ENCODE measurements around the gene PIGU.

PIGU gene

DNA sequence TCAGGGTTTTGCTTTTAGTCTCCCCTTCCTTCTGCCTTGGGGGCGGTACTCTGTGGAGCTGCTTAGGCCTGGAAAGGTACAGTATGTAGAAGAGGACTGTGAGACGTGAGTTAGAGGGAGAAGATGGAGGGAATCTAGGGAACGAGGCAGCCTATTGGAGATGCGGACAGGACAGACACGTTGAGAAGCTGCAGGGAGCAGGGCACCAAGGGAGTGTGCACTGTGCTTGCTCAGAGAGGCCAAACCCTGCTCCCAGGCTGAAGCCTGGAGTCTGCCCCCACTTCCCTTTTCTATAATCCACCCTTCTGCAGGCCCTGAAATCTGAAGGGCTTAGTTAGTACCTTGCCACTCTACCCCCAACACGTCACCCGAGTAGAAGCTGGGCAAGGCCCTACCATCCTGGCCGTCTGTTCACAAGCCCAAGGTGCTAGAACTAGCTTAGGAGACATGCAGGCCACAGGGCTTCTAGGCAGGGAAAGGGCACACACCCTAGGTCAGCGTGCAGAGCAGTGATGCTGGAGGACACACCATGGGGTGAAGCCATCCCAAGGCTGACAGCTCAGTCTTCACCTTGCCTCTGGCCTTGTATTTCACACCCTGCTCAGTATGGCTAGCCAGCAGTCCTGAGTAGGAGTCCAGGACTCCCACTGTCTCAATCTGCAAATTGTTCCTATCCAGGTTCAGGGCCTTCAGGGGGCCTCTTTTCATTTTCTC, 34.1 kb upstream of the PIGU start:
- Mint-ChIP-seq H3K36me3 (ENCODE audit: low read depth) (peaks cover 67% of the 10 kb centered on the region), H3K27ac (peak overlapping the region; percentile 84), H3K9me3 (no peaks in the 10 kb centered on the region), H3K4me3 (peak overlapping the region; percentile 89), H3K27me3 (peaks cover 20% of the 10 kb centered on the region), H3K4me1 (ENCODE audit: low read depth) (peaks cover 53% of the 10 kb centered on the region)
- intact Hi-C loops (cut with micrococcal nuclease), result no loop called here

DNA sequence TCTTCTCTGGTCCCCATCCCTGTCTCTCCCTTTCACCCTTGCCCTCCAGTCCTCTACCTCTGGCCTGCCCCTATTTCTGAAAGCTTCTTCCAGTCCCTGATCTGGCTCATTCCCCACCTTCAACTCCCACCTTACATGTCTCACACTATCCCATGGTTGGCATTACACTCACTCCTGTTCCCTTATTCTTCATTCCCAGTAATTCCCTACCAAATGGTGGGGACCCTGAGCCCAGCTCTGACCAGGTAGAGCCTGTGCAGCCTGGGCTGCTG, 33.6 kb upstream of the PIGU start:
- H3K36me3 Mint-ChIP-seq (ENCODE audit: low read depth), result peaks cover 61% of the 10 kb centered on the region
- H3K4me1 Mint-ChIP-seq (ENCODE audit: low read depth), result peaks cover 58% of the 10 kb centered on the region
- intact Hi-C loops (cut with micrococcal nuclease), result no loop called here
- H3K27me3 Mint-ChIP-seq, result peaks cover 20% of the 10 kb centered on the region
- H3K27ac Mint-ChIP-seq, result peak overlapping the region; percentile 84
- H3K4me3 Mint-ChIP-seq, result peak overlapping the region; percentile 89
- no peaks in the 10 kb centered on the region for H3K9me3 Mint-ChIP-seq

DNA sequence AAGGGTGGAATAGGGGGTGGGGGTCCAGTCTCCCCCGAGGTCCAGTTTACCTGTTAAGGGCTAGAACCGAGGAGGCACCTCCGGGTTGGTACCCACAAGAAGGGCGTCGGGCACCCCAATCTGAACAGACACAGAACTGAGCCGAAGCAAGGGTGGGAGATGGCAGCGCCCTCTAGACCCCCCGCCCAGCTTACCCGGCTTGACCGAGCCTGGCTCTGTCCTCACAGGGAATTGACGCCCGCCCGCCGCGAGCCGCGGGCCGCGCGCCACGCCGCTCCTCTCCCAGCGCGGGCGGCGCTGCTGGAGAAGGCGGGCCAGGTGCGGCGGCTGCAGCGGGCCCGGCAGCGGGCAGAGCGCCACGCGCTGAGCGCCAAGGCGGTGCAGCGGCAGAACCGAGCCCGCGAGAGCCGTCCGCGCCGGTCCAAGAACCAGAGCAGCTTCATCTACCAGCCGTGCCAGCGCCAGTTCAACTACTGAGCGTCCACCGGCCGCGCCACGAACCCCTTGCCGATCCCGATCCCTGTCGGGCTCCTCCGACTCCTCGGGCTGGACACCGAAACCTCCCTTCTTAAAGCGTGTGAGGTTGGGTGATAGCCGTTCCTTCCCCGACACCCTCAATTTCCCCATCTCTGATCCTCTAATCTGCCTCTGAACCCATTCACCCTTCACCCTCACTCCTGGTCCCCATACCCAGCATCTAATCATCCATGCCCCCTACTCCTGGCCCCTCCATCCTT, 33.1 kb upstream of the PIGU start:
- peak overlapping the region; percentile 84 for H3K27ac Mint-ChIP-seq
- H3K4me3 Mint-ChIP-seq, result peak overlapping the region; percentile 89
- intact Hi-C loops (cut with micrococcal nuclease), result loop anchor here (2.0 kb wide), 1 partner anchor 173 kb away; no protein-coding TSS in a partner anchor

GRCh38 chr20:34709044-34709830, 32.3 kb upstream of the PIGU start:
- Mint-ChIP-seq H3K36me3 (ENCODE audit: low read depth) (peaks cover 54% of the 10 kb centered on the region), H3K27me3 (peaks cover 20% of the 10 kb centered on the region), H3K9me3 (no peaks in the 10 kb centered on the region), H3K4me3 (peak overlapping the region; percentile 89), H3K4me1 (ENCODE audit: low read depth) (peaks cover 68% of the 10 kb centered on the region), H3K27ac (peak overlapping the region; percentile 84)
- intact Hi-C loops (cut with micrococcal nuclease), result loop anchor here (2.0 kb wide), 1 partner anchor 172 kb away; no protein-coding TSS in a partner anchor

More for the DNA sequence above, 33.1 kb upstream of the PIGU start:
- Mint-ChIP-seq H3K36me3 (ENCODE audit: low read depth) (peaks cover 56% of the 10 kb centered on the region), H3K4me1 (ENCODE audit: low read depth) (peaks cover 63% of the 10 kb centered on the region), H3K27me3 (peaks cover 20% of the 10 kb centered on the region), H3K9me3 (no peaks in the 10 kb centered on the region)

GRCh38 chr20:34708621-34709043, 31.7 kb upstream of the PIGU start:
- H3K36me3 Mint-ChIP-seq (ENCODE audit: low read depth), result peaks cover 53% of the 10 kb centered on the region
- intact Hi-C loops (cut with micrococcal nuclease), result loop anchor here (2.0 kb wide), 1 partner anchor 172 kb away; no protein-coding TSS in a partner anchor
- H3K9me3 Mint-ChIP-seq, result no peaks in the 10 kb centered on the region
- H3K27ac Mint-ChIP-seq, result peak overlapping the region; percentile 84
- H3K27me3 Mint-ChIP-seq, result peaks cover 22% of the 10 kb centered on the region
- peak overlapping the region; percentile 89 for H3K4me3 Mint-ChIP-seq
- H3K4me1 Mint-ChIP-seq (ENCODE audit: low read depth), result peaks cover 70% of the 10 kb centered on the region

- Mint-ChIP-seq H3K27me3 (peaks cover 35% of the 10 kb centered on the region), H3K27ac (no peak overlapping the region), H3K9me3 (no peaks in the 10 kb centered on the region), H3K4me1 (ENCODE audit: low read depth) (peaks cover 66% of the 10 kb centered on the region), H3K4me3 (no peak overlapping the region), H3K36me3 (ENCODE audit: low read depth) (peaks cover 40% of the 10 kb centered on the region)
- intact Hi-C loops (cut with micrococcal nuclease), result no loop called here
Observed at GRCh38 chr20:34706912-34707784, 30.3 kb upstream of the PIGU start.

- no peak overlapping the region for H3K4me3 Mint-ChIP-seq
Observed at GRCh38 chr20:34706302-34706875, 29.5 kb upstream of the PIGU start.

GRCh38 chr20:34705397-34706301, 28.8 kb upstream of the PIGU start:
- Mint-ChIP-seq H3K9me3 (no peaks in the 10 kb centered on the region), H3K27ac (peak overlapping the region; percentile 94), H3K27me3 (peaks cover 39% of the 10 kb centered on the region), H3K4me1 (ENCODE audit: low read depth) (peaks cover 51% of the 10 kb centered on the region), H3K36me3 (ENCODE audit: low read depth) (peaks cover 34% of the 10 kb centered on the region), H3K4me3 (peak overlapping the region; percentile 99)
- intact Hi-C loops (cut with micrococcal nuclease), result loop anchor here (2.0 kb wide), 1 partner anchor 29 kb away; the partner anchor contains the start of gene PIGU

More at GRCh38 chr20:34706302-34706875, 29.5 kb upstream of the PIGU start:
- Mint-ChIP-seq H3K27ac (peak overlapping the region; percentile 51), H3K36me3 (ENCODE audit: low read depth) (peaks cover 37% of the 10 kb centered on the region), H3K27me3 (peaks cover 40% of the 10 kb centered on the region), H3K9me3 (no peaks in the 10 kb centered on the region), H3K4me1 (ENCODE audit: low read depth) (peaks cover 59% of the 10 kb centered on the region)
- intact Hi-C loops (cut with micrococcal nuclease), result no loop called here

- peaks cover 45% of the 10 kb centered on the region for H3K4me1 Mint-ChIP-seq (ENCODE audit: low read depth)
- peaks cover 34% of the 10 kb centered on the region for H3K27me3 Mint-ChIP-seq
- peak overlapping the region; percentile 99 for H3K4me3 Mint-ChIP-seq
- peak overlapping the region; percentile 94 for H3K27ac Mint-ChIP-seq
- peaks cover 27% of the 10 kb centered on the region for H3K36me3 Mint-ChIP-seq (ENCODE audit: low read depth)
- intact Hi-C loops (cut with micrococcal nuclease), result loop anchor here (2.0 kb wide), 1 partner anchor 28 kb away; the partner anchor contains the start of gene PIGU
- H3K9me3 Mint-ChIP-seq, result no peaks in the 10 kb centered on the region
Observed at GRCh38 chr20:34705008-34705396, 28.1 kb upstream of the PIGU start.

GRCh38 chr20:34704177-34705007, 27.5 kb upstream of the PIGU start, which contains the start of gene TP53INP2:
Gene TP53INP2, plus strand, starts transcription at chr20:34704344. Its CDS starts 4,396 bp downstream, at chr20:34708740.
- peaks cover 34% of the 10 kb centered on the region for H3K27me3 Mint-ChIP-seq
- H3K27ac Mint-ChIP-seq, result peak within 1 kb of the TSS; percentile 94
- intact Hi-C loops (cut with micrococcal nuclease), result loop anchor here (2.0 kb wide), 1 partner anchor 28 kb away; the partner anchor contains the start of gene PIGU
- H3K9me3 Mint-ChIP-seq, result no peaks in the 10 kb centered on the region
- peak within 1 kb of the TSS; percentile 99 for H3K4me3 Mint-ChIP-seq
- H3K36me3 Mint-ChIP-seq (ENCODE audit: low read depth), result peaks cover 23% of the 10 kb centered on the region
- peaks cover 44% of the 10 kb centered on the region for H3K4me1 Mint-ChIP-seq (ENCODE audit: low read depth)

DNA sequence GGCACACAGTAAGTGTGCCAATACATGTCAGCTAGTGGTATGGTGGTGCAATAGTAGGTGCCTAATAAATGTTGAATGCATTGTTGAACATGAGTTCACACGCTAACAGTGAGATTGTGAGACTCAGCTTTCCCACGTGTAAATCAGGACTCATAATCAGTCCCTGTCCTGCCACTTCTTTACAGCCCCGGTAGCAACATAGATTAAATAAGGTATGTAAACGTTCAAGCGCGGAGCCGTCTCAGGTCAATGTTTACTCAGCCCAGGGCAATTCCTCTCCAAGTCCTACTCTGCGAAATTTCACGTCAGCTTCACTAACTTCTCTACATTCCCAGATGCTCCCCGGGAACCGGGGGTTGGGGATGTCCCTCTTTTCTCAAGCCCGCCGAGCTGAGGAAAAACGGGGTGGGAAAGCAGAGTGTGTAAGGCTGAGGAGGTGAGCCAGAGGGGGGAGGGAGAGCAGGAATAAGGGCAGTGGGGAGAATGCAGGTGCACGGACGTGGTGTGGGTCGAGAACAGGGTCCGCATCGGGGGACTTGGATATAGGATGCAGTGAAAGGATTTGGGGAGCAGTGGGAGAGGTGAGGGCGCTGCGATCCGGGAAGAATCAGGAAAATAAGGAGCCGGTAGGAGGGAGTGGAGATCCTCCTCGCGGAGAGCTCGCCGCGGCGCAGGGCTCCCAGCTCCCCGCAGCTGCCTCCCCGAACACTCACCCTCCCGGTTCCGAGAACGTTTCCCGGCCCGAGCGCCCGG, 26.7 kb upstream of the PIGU start:
- intact Hi-C loops (cut with micrococcal nuclease), result loop anchor here (2.0 kb wide), 1 partner anchor 27 kb away; the partner anchor contains the start of gene PIGU
- Mint-ChIP-seq H3K27me3 (peaks cover 31% of the 10 kb centered on the region), H3K27ac (peak overlapping the region; percentile 94), H3K9me3 (no peaks in the 10 kb centered on the region), H3K4me3 (peak overlapping the region; percentile 99), H3K4me1 (ENCODE audit: low read depth) (peaks cover 40% of the 10 kb centered on the region), H3K36me3 (ENCODE audit: low read depth) (peaks cover 19% of the 10 kb centered on the region)
